ENCODE measurements around the gene CFAP46. TPM values are rescaled to one million over a fixed set of nuclear protein-coding genes. Genes with fewer than 3 reads are reported as not detected.

CFAP46 gene
- total and polyA plus RNA-seq, 9 donors = 0.50 to 22.4 (median 1.6) TPM; not detected in 1

- peak in 2 of 5 donors; percentile 0 to 10 for DNase-seq
Observed at GRCh38 chr10:132872658-132873057, 69.7 kb downstream of the CFAP46 start.

GRCh38 chr10:132870426-132870825 is 71.9 kb downstream of the CFAP46 start:
- 94 to 95% (median 94%) methylated on average over 13 of the region's 13 CpGs for WGBS, 3 donors
- Histone ChIP-seq H3K4me3 (no peak overlapping the region), H3K36me3 (no peaks in the 10 kb centered on the region), H3K27me3 (no peaks in the 10 kb centered on the region), H3K4me1 (ENCODE audit: insufficient read depth) (no peaks in the 10 kb centered on the region), H3K9me3 (no peaks in the 10 kb centered on the region), H3K27ac (no peak overlapping the region)
- DNase-seq = peak in 4 of 5 donors; percentile 1 to 4 (median 2)
- TF ChIP-seq POLR2A (IDR thresholded peaks at IDR 0.05) (no peak), EP300 (IDR thresholded peaks at IDR 0.05) (no peak)
- TF ChIP-seq, protein P1, sequence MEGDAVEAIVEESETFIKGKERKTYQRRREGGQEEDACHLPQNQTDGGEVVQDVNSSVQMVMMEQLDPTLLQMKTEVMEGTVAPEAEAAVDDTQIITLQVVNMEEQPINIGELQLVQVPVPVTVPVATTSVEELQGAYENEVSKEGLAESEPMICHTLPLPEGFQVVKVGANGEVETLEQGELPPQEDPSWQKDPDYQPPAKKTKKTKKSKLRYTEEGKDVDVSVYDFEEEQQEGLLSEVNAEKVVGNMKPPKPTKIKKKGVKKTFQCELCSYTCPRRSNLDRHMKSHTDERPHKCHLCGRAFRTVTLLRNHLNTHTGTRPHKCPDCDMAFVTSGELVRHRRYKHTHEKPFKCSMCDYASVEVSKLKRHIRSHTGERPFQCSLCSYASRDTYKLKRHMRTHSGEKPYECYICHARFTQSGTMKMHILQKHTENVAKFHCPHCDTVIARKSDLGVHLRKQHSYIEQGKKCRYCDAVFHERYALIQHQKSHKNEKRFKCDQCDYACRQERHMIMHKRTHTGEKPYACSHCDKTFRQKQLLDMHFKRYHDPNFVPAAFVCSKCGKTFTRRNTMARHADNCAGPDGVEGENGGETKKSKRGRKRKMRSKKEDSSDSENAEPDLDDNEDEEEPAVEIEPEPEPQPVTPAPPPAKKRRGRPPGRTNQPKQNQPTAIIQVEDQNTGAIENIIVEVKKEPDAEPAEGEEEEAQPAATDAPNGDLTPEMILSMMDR (IDR thresholded peaks at IDR 0.05) = no peak
- intact Hi-C loops (cut with DNase I) = no loop called here

More at GRCh38 chr10:132872658-132873057, 69.7 kb downstream of the CFAP46 start:
- Histone ChIP-seq H3K27me3 (no peaks in the 10 kb centered on the region), H3K27ac (no peak overlapping the region), H3K4me1 (ENCODE audit: insufficient read depth) (no peaks in the 10 kb centered on the region), H3K4me3 (no peak overlapping the region), H3K36me3 (no peaks in the 10 kb centered on the region), H3K9me3 (no peaks in the 10 kb centered on the region)
- 86 to 94% (median 91%) methylated on average over 13 of the region's 13 CpGs for WGBS, 3 donors
- intact Hi-C loops (cut with DNase I) = no loop called here
- TF ChIP-seq, protein P1 (IDR thresholded peaks at IDR 0.05) = no peak
- no peak for TF ChIP-seq POLR2A (IDR thresholded peaks at IDR 0.05)
- no peak for TF ChIP-seq EP300 (IDR thresholded peaks at IDR 0.05)

- no peaks in the 10 kb centered on the region for H3K27me3 ChIP-seq
- TF ChIP-seq POLR2A (IDR thresholded peaks at IDR 0.05) (no peak), EP300 (IDR thresholded peaks at IDR 0.05) (no peak)
- TF ChIP-seq, protein P1 (IDR thresholded peaks at IDR 0.05) = no peak
- intact Hi-C loops (cut with DNase I) = no loop called here
- no peak overlapping the region for H3K4me3 ChIP-seq
- no peaks in the 10 kb centered on the region for H3K9me3 ChIP-seq
- H3K27ac ChIP-seq = no peak overlapping the region
- H3K4me1 ChIP-seq (ENCODE audit: insufficient read depth) = no peaks in the 10 kb centered on the region
- H3K36me3 ChIP-seq = no peaks in the 10 kb centered on the region
- DNase-seq = peak in 3 of 5 donors; percentile 1 to 5 (median 1)
- WGBS, 3 donors = 91 to 94% (median 94%) methylated on average over 16 of the region's 16 CpGs
Observed at GRCh38 chr10:132869621-132870020, 72.7 kb downstream of the CFAP46 start.

DNA sequence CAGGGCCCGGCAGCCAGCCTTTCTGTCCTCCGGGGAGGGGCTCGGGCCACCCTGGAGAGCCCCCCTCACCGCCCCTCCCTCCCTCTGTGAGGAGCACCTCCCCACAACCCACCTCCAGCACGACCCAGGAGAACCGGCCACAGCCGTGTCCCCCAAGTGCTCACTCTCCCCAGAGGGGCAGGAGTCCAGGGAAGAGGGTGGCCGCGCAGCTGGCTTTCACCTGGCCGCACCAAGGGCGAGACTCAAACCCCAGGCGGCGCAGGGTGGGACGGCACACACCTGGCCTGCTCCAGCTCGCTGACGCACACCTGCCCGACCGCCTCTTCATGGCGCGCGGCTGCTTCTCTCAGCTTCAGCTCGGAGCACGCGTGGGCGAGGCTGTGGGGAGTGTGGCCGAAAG is 73.4 kb downstream of the CFAP46 start:
- Histone ChIP-seq H3K9me3 (no peaks in the 10 kb centered on the region), H3K4me1 (ENCODE audit: insufficient read depth) (no peaks in the 10 kb centered on the region), H3K4me3 (no peak overlapping the region), H3K27ac (no peak overlapping the region), H3K36me3 (no peaks in the 10 kb centered on the region), H3K27me3 (no peaks in the 10 kb centered on the region)
- peak in 2 of 5 donors; percentile 6 to 21 for DNase-seq
- 87 to 90% (median 87%) methylated on average over 23 to 26 of the region's 26 CpGs for WGBS, 3 donors
- TF ChIP-seq, protein P1 (IDR thresholded peaks at IDR 0.05) = no peak
- TF ChIP-seq EP300 (IDR thresholded peaks at IDR 0.05) (no peak), POLR2A (IDR thresholded peaks at IDR 0.05) (no peak)
- intact Hi-C loops (cut with DNase I) = no loop called here

Measured in ovary (tissue), 9 donors.